PC-9 (cell line): ENCODE results near the gene MIER3. TPM values are rescaled to one million over a fixed set of nuclear protein-coding genes. Genes with fewer than 3 reads are reported as not detected.

Experiments used
- BruUV-seq: library from RNA; stranded (reverse); fragments of 400-500 nt; replicated peaks from 2 replicates; lab custom pipeline; 2021; lab: Mats Ljungman, UMichigan
- CTCF ChIA-PET: fragments of 300-600 bp; sonication (Branson Sonifier 250); formaldehyde crosslinking; loops from one replicate; lab custom pipeline; 2022; ENCODE audit warnings: antibody characterized with exemption; lab: Charles Lee
- POLR2A ChIA-PET: fragments of 300-600 bp; sonication (Branson Sonifier 250); formaldehyde crosslinking; loops from one replicate; lab custom pipeline; 2022; ENCODE audit warnings: antibody characterized with exemption; ENCODE audit not compliant: unreplicated experiment; lab: Charles Lee
- DNase-seq, 2 experiments: peaks; one replicate each; pipeline versions ENCODE4 v3.0.0 to v3.0.0-alpha.2; 2015 to 2022; ENCODE audit warnings: mixed read lengths in 1 of 2
- H2AFZ ChIP-seq: fragments of 200-600 bp; sonication (generic); 2 replicates; pipeline ENCODE4 v1.8.1; 2017; ENCODE audit warnings: antibody characterized with exemption
- H3F3A ChIP-seq: fragments of 200-600 bp; sonication (generic); 2 replicates; pipeline ENCODE4 v1.8.1; 2017; ENCODE audit warnings: antibody characterized with exemption, mild to moderate bottlenecking, low read depth; ENCODE audit not compliant: insufficient read depth
- H3K27ac ChIP-seq: fragments of 200-600 bp; sonication (generic); 2 replicates; pipeline ENCODE4 v1.6.1; 2016; ENCODE audit warnings: mixed run types
- H3K27me3 ChIP-seq: fragments of 200-600 bp; sonication (generic); 2 replicates; pipeline ENCODE4 v1.6.1; 2016; ENCODE audit warnings: low read depth, mixed run types; ENCODE audit not compliant: insufficient read depth
- H3K36me3 ChIP-seq: fragments of 200-600 bp; sonication (generic); 2 replicates; pipeline ENCODE4 v1.6.1; 2016; ENCODE audit warnings: low read depth, mixed run types
- H3K4me1 ChIP-seq: fragments of 200-600 bp; sonication (generic); replicated peaks from 2 replicates; pipeline ENCODE4 v1.6.1; 2016; ENCODE audit warnings: mixed run types; ENCODE audit not compliant: insufficient read depth
- H3K4me2 ChIP-seq: fragments of 200-600 bp; sonication (generic); 2 replicates; pipeline ENCODE4 v1.6.1; 2017; ENCODE audit warnings: mixed run types
- H3K4me3 ChIP-seq: fragments of 200-600 bp; sonication (generic); 2 replicates; pipeline ENCODE4 v1.6.1; 2016; ENCODE audit warnings: mixed run types
- H3K79me2 ChIP-seq: fragments of 200-600 bp; sonication (generic); 2 replicates; pipeline ENCODE4 v1.6.1; 2017; ENCODE audit warnings: low read depth, mixed run types
- H3K9me2 ChIP-seq: fragments of 200-600 bp; sonication (generic); 2 replicates; pipeline ENCODE4 v1.8.1; 2017; ENCODE audit warnings: mild to moderate bottlenecking; ENCODE audit not compliant: insufficient read depth
- H3K9me3 ChIP-seq: fragments of 200-600 bp; sonication (generic); 2 replicates; pipeline ENCODE4 v1.8.1; 2016; ENCODE audit warnings: low read depth; ENCODE audit not compliant: insufficient read depth
- H4K20me1 ChIP-seq: fragments of 200-600 bp; sonication (generic); 2 replicates; pipeline ENCODE4 v1.8.1; 2017; ENCODE audit not compliant: insufficient read depth
- EZH2 ChIP-seq: fragments of 200-600 bp; sonication (generic); IDR thresholded peaks from 2 replicates; pipeline ENCODE4 v1.8.0; 2017; ENCODE audit warnings: antibody characterized with exemption, low read depth
- intact Hi-C: fragments of 100-400 bp; cut with micrococcal nuclease; formaldehyde crosslinking; loops from one replicate; pipeline ENCODE4 v1.10.0; 2022; ENCODE audit not compliant: unreplicated experiment
- total RNA-seq: library from RNA; stranded (reverse); gene quantifications from 2 replicates; pipeline ENCODE4 v1.2.3, GENCODE V29; 2021
- TF ChIP-seq, protein P1 (sequence below): fragments of 200-600 bp; sonication (generic); conservative IDR thresholded peaks from 2 replicates; pipeline ENCODE4 v1.6.1; 2017; ENCODE audit warnings: mixed run types, antibody characterized with exemption, mild to moderate bottlenecking, moderate library complexity

The MIER3 gene
- total RNA-seq, 1 experiment from 2014 or later, result 17.3 TPM

DNA sequence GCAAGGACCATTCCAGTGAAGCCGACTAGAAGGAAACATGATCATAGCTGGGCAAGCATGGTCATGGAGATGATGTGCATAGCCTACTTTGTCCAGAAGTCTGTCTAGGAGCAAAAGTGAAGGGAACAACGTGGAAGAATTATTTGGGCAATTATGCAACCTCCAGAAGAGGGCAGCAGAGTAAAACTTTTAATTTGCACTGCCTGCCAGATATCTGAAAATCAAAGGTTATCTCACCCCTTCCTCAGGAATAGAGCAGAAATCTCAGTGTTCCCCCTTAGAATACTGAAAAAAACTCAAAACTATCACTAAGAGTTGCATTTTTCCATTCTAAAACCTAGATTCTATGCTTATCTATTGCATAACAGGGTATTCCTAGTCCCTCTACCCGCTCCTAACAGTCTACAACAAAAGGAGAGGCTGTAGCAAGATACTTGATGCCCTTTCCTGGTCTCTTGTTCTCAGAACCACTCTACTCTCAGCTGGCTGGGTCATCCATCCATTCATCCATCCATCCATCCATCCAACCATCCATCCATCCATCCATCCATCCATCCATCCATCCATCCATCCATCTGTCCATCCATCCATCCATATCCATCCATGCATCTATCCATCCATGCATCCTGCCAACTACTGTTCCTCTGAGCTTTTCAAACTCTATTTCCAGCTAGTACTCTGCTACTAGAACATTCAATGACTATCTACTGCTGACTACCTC lies 50.9 kb downstream of the MIER3 start:
- H3F3A ChIP-seq, result peaks cover 14% of the 10 kb centered on the region; the same call in 1 of the 2 replicates
- no TSS peak for BruUV-seq
- H3K4me3 ChIP-seq, result no peak overlapping the region
- intact Hi-C loops, result loop anchor here (1.0 to 5.0 kb wide), 3 partner anchors 181 to 376 kb away; no protein-coding TSS in a partner anchor
- no peaks in the 10 kb centered on the region for H3K79me2 ChIP-seq
- no peak overlapping the region for H2AFZ ChIP-seq
- no peak overlapping the region for H3K27ac ChIP-seq
- ChIA-PET CTCF (interaction anchor here (0.5 to 1.4 kb wide), 7 partner anchors 9 to 631 kb away, joined by 3 to 6 read pairs (median 4); no protein-coding TSS in a partner anchor), POLR2A (no interaction called here)
- no peaks in the 10 kb centered on the region for H3K27me3 ChIP-seq
- H4K20me1 ChIP-seq, result no peaks in the 10 kb centered on the region
- 0 out of 2 replicates have a peak, but pooled peaks cover 4% of the 10 kb centered on the region for H3K4me1 ChIP-seq
- no peaks in the 10 kb centered on the region for H3K9me3 ChIP-seq
- H3K4me2 ChIP-seq, result peak overlapping the region; percentile 33; the same call in 1 of the 2 replicates
- no peaks in the 10 kb centered on the region for H3K9me2 ChIP-seq
- no peaks in the 10 kb centered on the region for H3K36me3 ChIP-seq
- no peak for TF ChIP-seq EZH2
- TF ChIP-seq, protein P1, sequence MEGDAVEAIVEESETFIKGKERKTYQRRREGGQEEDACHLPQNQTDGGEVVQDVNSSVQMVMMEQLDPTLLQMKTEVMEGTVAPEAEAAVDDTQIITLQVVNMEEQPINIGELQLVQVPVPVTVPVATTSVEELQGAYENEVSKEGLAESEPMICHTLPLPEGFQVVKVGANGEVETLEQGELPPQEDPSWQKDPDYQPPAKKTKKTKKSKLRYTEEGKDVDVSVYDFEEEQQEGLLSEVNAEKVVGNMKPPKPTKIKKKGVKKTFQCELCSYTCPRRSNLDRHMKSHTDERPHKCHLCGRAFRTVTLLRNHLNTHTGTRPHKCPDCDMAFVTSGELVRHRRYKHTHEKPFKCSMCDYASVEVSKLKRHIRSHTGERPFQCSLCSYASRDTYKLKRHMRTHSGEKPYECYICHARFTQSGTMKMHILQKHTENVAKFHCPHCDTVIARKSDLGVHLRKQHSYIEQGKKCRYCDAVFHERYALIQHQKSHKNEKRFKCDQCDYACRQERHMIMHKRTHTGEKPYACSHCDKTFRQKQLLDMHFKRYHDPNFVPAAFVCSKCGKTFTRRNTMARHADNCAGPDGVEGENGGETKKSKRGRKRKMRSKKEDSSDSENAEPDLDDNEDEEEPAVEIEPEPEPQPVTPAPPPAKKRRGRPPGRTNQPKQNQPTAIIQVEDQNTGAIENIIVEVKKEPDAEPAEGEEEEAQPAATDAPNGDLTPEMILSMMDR, result peak; percentile 79
- DNase-seq, result peak in 1 of 2 experiments; percentile 31

GRCh38 chr5:56900395-56900794 lies 51.5 kb downstream of the MIER3 start:
- Histone ChIP-seq H3K9me2 (no peaks in the 10 kb centered on the region), H3K36me3 (0 out of 2 replicates have a peak, but pooled peaks cover 3% of the 10 kb centered on the region), H3K4me2 (peak overlapping the region; percentile 33; the same call in 1 of the 2 replicates), H3K79me2 (no peaks in the 10 kb centered on the region), H3F3A (peaks cover 15% of the 10 kb centered on the region; the same call in 1 of the 2 replicates), H3K9me3 (no peaks in the 10 kb centered on the region), H2AFZ (no peak overlapping the region), H3K27ac (no peak overlapping the region), H3K4me1 (0 out of 2 replicates have a peak, but pooled peaks cover 4% of the 10 kb centered on the region), H3K4me3 (no peak overlapping the region), H3K27me3 (no peaks in the 10 kb centered on the region), H4K20me1 (no peaks in the 10 kb centered on the region)
- no peak for DNase-seq
- ChIA-PET POLR2A (no interaction called here), CTCF (interaction anchor here (0.8 to 1.4 kb wide), 4 partner anchors 238 to 630 kb away, joined by 3 to 6 read pairs (median 4); no protein-coding TSS in a partner anchor)
- BruUV-seq, result no TSS peak
- intact Hi-C loops, result loop anchor here (5.0 kb wide), 1 partner anchor 377 kb away; no protein-coding TSS in a partner anchor
- TF ChIP-seq EZH2, result no peak
- TF ChIP-seq, protein P1, result no peak

DNA sequence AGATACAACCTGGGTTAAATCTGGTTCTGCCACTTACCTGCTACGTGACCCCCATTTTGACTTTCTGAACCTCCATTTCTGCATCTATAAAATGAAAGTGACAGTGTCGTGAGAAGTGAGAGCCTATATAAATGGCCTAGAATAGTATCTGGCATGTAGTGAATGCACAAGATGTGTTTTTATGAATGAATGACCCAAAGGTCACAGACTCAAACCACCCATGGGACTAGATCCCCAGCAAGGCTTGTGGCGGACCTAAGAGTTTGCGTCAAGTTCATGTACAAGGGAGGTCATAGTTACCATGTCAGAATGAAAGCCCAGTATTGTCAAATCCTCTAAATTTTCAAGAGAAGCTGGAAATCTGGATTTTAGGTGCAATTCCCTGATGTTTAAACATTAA lies 53.7 kb downstream of the MIER3 start:
- H3K4me1 ChIP-seq, result 0 out of 2 replicates have a peak, but pooled peaks cover 4% of the 10 kb centered on the region
- no peaks in the 10 kb centered on the region for H3K9me3 ChIP-seq
- H3F3A ChIP-seq, result peaks cover 21% of the 10 kb centered on the region; the same call in 1 of the 2 replicates
- TF ChIP-seq, protein P1, result no peak
- TF ChIP-seq EZH2, result no peak
- CTCF ChIA-PET, result no interaction called here
- DNase-seq, result no peak
- H3K79me2 ChIP-seq, result no peaks in the 10 kb centered on the region
- intact Hi-C loops, result no loop called here
- no peak overlapping the region for H2AFZ ChIP-seq
- no peak overlapping the region for H3K27ac ChIP-seq
- no peak overlapping the region for H3K4me2 ChIP-seq
- H3K9me2 ChIP-seq, result no peaks in the 10 kb centered on the region
- peaks cover 22% of the 10 kb centered on the region for H3K36me3 ChIP-seq
- no peaks in the 10 kb centered on the region for H3K27me3 ChIP-seq
- no peak overlapping the region for H3K4me3 ChIP-seq
- BruUV-seq, result no TSS peak
- no peaks in the 10 kb centered on the region for H4K20me1 ChIP-seq
- POLR2A ChIA-PET, result no interaction called here
